Measurements from ENCODE around the gene CDC123. TPM values are rescaled to one million over a fixed set of nuclear protein-coding genes. Genes with fewer than 3 reads are reported as not detected.

The CDC123 gene
- 113 and 114 TPM in 2 replicates for total RNA-seq (2022)
- percentile 86 among the genes with signal in this experiment for Bru-seq, nascent RNA
- BruChase-seq, experiment 1, labeled RNA remaining after a 6-hour chase = percentile 85 among the genes with signal in this experiment
- BruChase-seq, experiment 2, labeled RNA remaining after a 2-hour chase = percentile 78 among the genes with signal in this experiment
- long read RNA-seq, transcript CDC123-201 (13 exons, 1,542 nt) = major isoform, 282 of 321 reads
- long read RNA-seq, partial matches to known transcripts = 2 of 321 reads
- long read RNA-seq, other reads (novel, unspliced or antisense) = 35 of 321 reads

- TF ChIP-seq CTCF (IDR thresholded peaks at IDR 0.05; ENCODE audit: unreplicated experiment) = no peak
- Mint-ChIP-seq H3K9me3 (ENCODE audit: unreplicated experiment) (no peaks in the 10 kb centered on the region), H3K4me1 (ENCODE audit: insufficient read depth, unreplicated experiment) (peaks cover 24% of the 10 kb centered on the region), H3K4me3 (ENCODE audit: unreplicated experiment) (peak within 1 kb of the TSS; percentile 99), H3K27me3 (ENCODE audit: insufficient read depth, unreplicated experiment) (no peaks in the 10 kb centered on the region), H3K36me3 (ENCODE audit: insufficient read depth, unreplicated experiment) (peaks cover 29% of the 10 kb centered on the region), H3K27ac (ENCODE audit: low read depth, unreplicated experiment) (peak within 1 kb of the TSS; percentile 99)
- ChIA-PET CTCF (interaction anchor here (0.6 to 1.4 kb wide), 6 partner anchors 16 to 904 kb away, joined by 3 to 9 read pairs (median 3); partner anchors contain the start of gene OPTN), POLR2A (interaction anchor here (0.6 to 4.5 kb wide), 26 partner anchors 9 to 1394 kb away, joined by 3 to 32 read pairs (median 4); partner anchors contain the start of genes OPTN and UPF2)
- peak; percentile 92 for DNase-seq (ENCODE audit: unreplicated experiment)
- intact Hi-C loops (cut with micrococcal nuclease) = loop anchor here (10.0 kb wide), 1 partner anchor 411 kb away; no protein-coding TSS in a partner anchor
- no TSS peak for BruUV-seq (replicated peaks)
These were observed at the start of gene CDC123, which contains the start of gene NUDT5 for GRCh38 chr10:12195603-12196506. Gene CDC123 (plus strand): TSS chr10:12196188. CDS start chr10:12196246, 58 bp downstream. Gene NUDT5 (minus strand): TSS chr10:12195891. CDS start chr10:12186291, 9,600 bp downstream.

GRCh38 chr10:12150163-12150562, 45.8 kb upstream of the CDC123 start:
- Mint-ChIP-seq H3K27ac (ENCODE audit: low read depth, unreplicated experiment) (no peak overlapping the region), H3K27me3 (ENCODE audit: insufficient read depth, unreplicated experiment) (no peaks in the 10 kb centered on the region), H3K4me3 (ENCODE audit: unreplicated experiment) (no peak overlapping the region), H3K36me3 (ENCODE audit: insufficient read depth, unreplicated experiment) (peaks cover 68% of the 10 kb centered on the region), H3K4me1 (ENCODE audit: insufficient read depth, unreplicated experiment) (no peaks in the 10 kb centered on the region), H3K9me3 (ENCODE audit: unreplicated experiment) (no peaks in the 10 kb centered on the region)
- CTCF ChIA-PET = no interaction called here
- BruUV-seq (replicated peaks) = no TSS peak
- no peak for DNase-seq (ENCODE audit: unreplicated experiment)
- TF ChIP-seq CTCF (IDR thresholded peaks at IDR 0.05; ENCODE audit: unreplicated experiment) = no peak
- intact Hi-C loops (cut with micrococcal nuclease) = no loop called here
- POLR2A ChIA-PET = interaction anchor here (0.7 kb wide), 1 partner anchor 76 kb away, joined by 3 read pairs; no protein-coding TSS in a partner anchor

- H3K4me1 Mint-ChIP-seq (ENCODE audit: insufficient read depth, unreplicated experiment) = no peaks in the 10 kb centered on the region
- peaks cover 62% of the 10 kb centered on the region for H3K36me3 Mint-ChIP-seq (ENCODE audit: insufficient read depth, unreplicated experiment)
- TF ChIP-seq CTCF (IDR thresholded peaks at IDR 0.05; ENCODE audit: unreplicated experiment) = no peak
- H3K9me3 Mint-ChIP-seq (ENCODE audit: unreplicated experiment) = no peaks in the 10 kb centered on the region
- POLR2A ChIA-PET = no interaction called here
- CTCF ChIA-PET = no interaction called here
- no peak overlapping the region for H3K4me3 Mint-ChIP-seq (ENCODE audit: unreplicated experiment)
- no peak overlapping the region for H3K27ac Mint-ChIP-seq (ENCODE audit: low read depth, unreplicated experiment)
- BruUV-seq (replicated peaks) = no TSS peak
- intact Hi-C loops (cut with micrococcal nuclease) = no loop called here
- no peak for DNase-seq (ENCODE audit: unreplicated experiment)
- no peaks in the 10 kb centered on the region for H3K27me3 Mint-ChIP-seq (ENCODE audit: insufficient read depth, unreplicated experiment)
These were observed 41.5 kb upstream of the CDC123 start for GRCh38 chr10:12154516-12154915.
